ENCODE measurements around the gene TRMT6.

The TRMT6 gene

DNA sequence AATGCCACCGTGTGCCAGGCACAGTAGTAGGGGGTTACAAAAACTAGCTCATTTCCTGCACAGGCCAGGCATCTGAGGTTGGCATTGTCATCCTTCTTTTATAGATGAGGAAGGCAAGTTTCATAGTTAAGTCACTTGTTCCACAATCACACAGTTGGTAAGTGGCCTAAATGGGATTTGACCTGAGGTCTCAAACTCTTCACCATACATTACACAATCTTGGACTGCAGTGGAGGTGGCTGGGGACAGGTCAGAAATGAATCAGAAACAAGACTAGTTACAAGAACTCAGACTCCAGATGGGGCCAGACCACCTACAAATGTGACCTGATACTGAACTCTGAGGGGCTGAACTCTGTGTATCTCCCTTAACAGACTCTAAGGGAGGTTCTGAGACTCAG lies 49.4 kb downstream of the TRMT6 start:
- no peaks in the 10 kb centered on the region for H3K9me3 ChIP-seq (ENCODE audit: control insufficient read depth, low read length)
- H3K4me3 ChIP-seq (ENCODE audit: extremely low read depth, insufficient read depth, low read length, poor library complexity, severe bottlenecking): no peak overlapping the region
- WGBS, 2 experiments (ENCODE audit: insufficient coverage in 2 of 2): 90 to 100% methylated on average over 1 of the region's 1 CpG
- no peaks in the 10 kb centered on the region for H3K4me1 ChIP-seq (ENCODE audit: control insufficient read depth, insufficient read depth, low read length, poor library complexity, severe bottlenecking)
- no peaks in the 10 kb centered on the region for H3K36me3 ChIP-seq (ENCODE audit: control insufficient read depth, insufficient read depth, low read length)
- no peak overlapping the region for H3K27ac ChIP-seq (ENCODE audit: low read depth, low read length, severe bottlenecking)

DNA sequence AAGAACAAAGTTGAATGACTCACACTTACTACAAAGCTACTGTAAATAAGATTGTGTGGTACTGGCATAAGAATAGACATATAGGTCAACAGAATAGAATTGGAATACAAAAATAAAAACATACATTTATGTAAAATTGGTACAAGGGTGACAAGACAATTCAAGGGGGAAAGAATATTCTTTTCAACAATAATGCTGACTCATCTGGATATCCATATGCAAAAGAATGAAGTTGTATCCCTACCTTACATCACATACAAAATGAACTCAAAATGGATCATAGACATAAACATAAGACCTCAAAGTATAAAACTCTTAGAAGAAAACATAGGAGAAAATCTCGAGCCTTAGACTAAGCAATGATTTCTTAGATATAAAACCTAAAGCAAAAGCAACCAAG lies 50.9 kb downstream of the TRMT6 start:
- Histone ChIP-seq H3K4me1 (ENCODE audit: control insufficient read depth, insufficient read depth, low read length, poor library complexity, severe bottlenecking) (no peaks in the 10 kb centered on the region), H3K36me3 (ENCODE audit: control insufficient read depth, insufficient read depth, low read length) (no peaks in the 10 kb centered on the region), H3K27ac (ENCODE audit: low read depth, low read length, severe bottlenecking) (no peak overlapping the region), H3K4me3 (ENCODE audit: extremely low read depth, insufficient read depth, low read length, poor library complexity, severe bottlenecking) (no peak overlapping the region), H3K9me3 (ENCODE audit: control insufficient read depth, low read length) (no peaks in the 10 kb centered on the region)
- no CpG with 5 or more reads among the region's 1 CpG for WGBS, 2 experiments (ENCODE audit: insufficient coverage in 2 of 2)

DNA sequence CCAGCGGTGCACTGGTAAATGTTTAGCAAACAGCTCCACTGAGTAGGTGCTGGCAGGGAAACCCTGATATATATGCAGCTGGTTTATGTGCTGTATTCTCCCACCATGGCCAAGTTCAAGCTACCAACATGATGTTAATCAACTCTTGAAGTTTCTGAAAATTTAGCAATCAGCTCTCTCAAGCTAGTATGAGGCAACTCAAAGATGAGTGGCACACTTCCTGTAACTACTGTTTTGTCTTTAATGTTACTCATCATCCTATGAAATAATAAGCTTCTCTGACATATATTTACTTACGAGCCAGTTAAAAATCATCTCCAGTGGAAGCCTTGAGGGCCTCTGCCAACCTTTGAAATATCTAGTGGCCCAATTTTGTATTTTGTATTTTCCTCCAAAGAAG lies 54.7 kb downstream of the TRMT6 start:
- Histone ChIP-seq H3K27ac (ENCODE audit: low read depth, low read length, severe bottlenecking) (no peak overlapping the region), H3K9me3 (ENCODE audit: control insufficient read depth, low read length) (no peaks in the 10 kb centered on the region), H3K4me1 (ENCODE audit: control insufficient read depth, insufficient read depth, low read length, poor library complexity, severe bottlenecking) (no peaks in the 10 kb centered on the region), H3K4me3 (ENCODE audit: extremely low read depth, insufficient read depth, low read length, poor library complexity, severe bottlenecking) (no peak overlapping the region), H3K36me3 (ENCODE audit: control insufficient read depth, insufficient read depth, low read length) (no peaks in the 10 kb centered on the region)
- 75 to 88% methylated on average over 1 of the region's 2 CpGs for WGBS, 2 experiments (ENCODE audit: insufficient coverage in 2 of 2)

DNA sequence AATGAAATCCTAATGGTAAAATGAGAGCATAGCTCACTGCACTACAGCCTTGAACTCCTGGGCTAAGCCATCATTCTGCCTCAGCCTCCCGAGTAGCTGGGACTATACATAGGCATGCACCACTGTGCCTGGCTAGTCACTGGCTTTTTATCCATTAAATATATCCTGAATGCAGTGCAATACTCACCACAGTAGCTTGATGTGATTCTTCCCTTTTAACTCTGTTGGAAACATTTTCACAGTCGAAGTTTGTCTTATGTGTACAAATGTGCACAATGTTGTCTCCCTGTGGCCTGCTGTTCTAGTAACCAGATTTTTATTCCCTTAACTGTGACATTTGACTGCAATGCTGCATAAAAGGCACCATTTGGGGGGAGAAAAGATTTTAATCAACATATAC lies 56.7 kb downstream of the TRMT6 start:
- WGBS, 2 experiments (ENCODE audit: insufficient coverage in 2 of 2): 100% methylated on average over 2 of the region's 2 CpGs
- no peaks in the 10 kb centered on the region for H3K36me3 ChIP-seq (ENCODE audit: control insufficient read depth, insufficient read depth, low read length)
- no peak overlapping the region for H3K27ac ChIP-seq (ENCODE audit: low read depth, low read length, severe bottlenecking)
- H3K4me3 ChIP-seq (ENCODE audit: extremely low read depth, insufficient read depth, low read length, poor library complexity, severe bottlenecking): no peak overlapping the region
- no peaks in the 10 kb centered on the region for H3K9me3 ChIP-seq (ENCODE audit: control insufficient read depth, low read length)
- H3K4me1 ChIP-seq (ENCODE audit: control insufficient read depth, insufficient read depth, low read length, poor library complexity, severe bottlenecking): no peaks in the 10 kb centered on the region

DNA sequence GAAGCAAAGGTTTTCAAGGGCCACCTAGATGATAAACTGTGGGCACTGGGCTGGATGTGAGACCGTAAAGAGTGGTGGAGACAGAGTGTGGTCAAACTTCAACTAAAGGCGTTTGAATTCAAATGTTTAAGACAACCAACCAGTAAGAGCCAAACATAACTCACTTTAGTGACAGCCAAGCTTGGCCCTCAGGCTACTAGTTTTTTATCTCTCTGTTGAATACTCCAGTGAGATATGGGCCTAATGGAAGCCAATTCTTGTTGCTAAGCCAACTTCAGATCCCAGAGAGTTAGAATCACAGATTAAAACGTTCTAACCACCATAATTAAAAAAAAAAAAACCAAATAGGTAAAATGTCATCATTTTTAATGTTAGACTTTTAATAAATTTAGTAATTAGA lies 57.3 kb downstream of the TRMT6 start:
- 100% methylated on average over 1 of the region's 3 CpGs; no CpG with 5 or more reads in 1 of the 2 experiments for WGBS, 2 experiments (ENCODE audit: insufficient coverage in 2 of 2)
- H3K9me3 ChIP-seq (ENCODE audit: control insufficient read depth, low read length): no peaks in the 10 kb centered on the region
- no peak overlapping the region for H3K4me3 ChIP-seq (ENCODE audit: extremely low read depth, insufficient read depth, low read length, poor library complexity, severe bottlenecking)
- no peaks in the 10 kb centered on the region for H3K36me3 ChIP-seq (ENCODE audit: control insufficient read depth, insufficient read depth, low read length)
- H3K4me1 ChIP-seq (ENCODE audit: control insufficient read depth, insufficient read depth, low read length, poor library complexity, severe bottlenecking): no peaks in the 10 kb centered on the region
- no peak overlapping the region for H3K27ac ChIP-seq (ENCODE audit: low read depth, low read length, severe bottlenecking)

DNA sequence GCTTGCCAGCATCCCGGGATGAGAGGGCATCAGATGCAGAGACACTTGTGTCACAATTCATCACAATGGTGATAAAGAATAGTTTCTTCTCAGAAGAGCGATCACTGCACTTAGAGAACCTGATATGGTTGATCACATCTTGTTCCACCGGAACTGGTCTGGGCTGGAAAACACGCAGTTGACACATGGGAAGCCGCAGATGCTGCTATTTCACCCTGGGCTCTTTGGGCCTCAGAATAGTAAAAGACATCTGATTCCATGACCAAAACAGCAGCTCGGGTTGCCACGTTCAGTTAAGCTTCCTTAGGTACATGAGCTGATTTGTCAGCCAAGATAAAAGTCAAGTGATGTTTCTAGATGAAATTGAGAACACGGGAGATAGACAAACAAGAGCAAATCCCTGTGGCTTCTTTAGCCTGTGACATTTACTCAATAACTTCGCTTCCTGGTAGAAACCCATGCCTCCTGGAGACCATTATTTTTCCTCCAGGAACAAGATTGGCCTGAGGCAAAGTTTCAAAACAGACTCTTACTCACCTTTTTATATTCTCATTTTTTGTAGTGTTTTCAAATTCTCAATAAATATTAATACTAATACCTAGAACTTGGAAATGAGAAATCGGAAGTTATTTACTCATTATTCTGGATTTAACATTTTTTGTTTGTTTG lies 59.4 kb downstream of the TRMT6 start:
- 90 to 93% methylated on average over 9 of the region's 10 CpGs for WGBS, 2 experiments (ENCODE audit: insufficient coverage in 2 of 2)
- H3K9me3 ChIP-seq (ENCODE audit: control insufficient read depth, low read length): no peaks in the 10 kb centered on the region
- no peak overlapping the region for H3K4me3 ChIP-seq (ENCODE audit: extremely low read depth, insufficient read depth, low read length, poor library complexity, severe bottlenecking)

DNA sequence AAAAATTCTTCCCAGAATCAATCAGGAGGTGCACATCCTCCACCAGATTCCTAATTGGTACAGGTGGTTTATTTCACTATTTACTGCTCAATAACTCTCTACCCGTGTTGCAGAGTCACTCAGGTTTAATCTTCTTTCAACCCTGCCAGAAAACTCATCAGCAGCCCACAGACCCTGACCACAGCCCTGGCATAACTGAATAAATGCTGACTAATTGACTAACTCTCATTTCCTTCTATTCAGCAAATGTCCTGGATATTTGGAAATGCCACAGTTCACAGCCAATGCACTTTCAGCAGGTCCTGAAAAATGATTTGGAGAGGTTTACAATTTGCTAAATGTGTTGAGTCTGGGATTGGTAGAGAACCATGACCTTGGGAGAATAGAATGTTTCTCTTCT lies 62.3 kb downstream of the TRMT6 start:
- no peak overlapping the region for H3K4me3 ChIP-seq (ENCODE audit: extremely low read depth, insufficient read depth, low read length, poor library complexity, severe bottlenecking)
- WGBS, 2 experiments (ENCODE audit: insufficient coverage in 2 of 2): 67 to 89% methylated on average over 1 of the region's 1 CpG
- no peaks in the 10 kb centered on the region for H3K4me1 ChIP-seq (ENCODE audit: control insufficient read depth, insufficient read depth, low read length, poor library complexity, severe bottlenecking)
- no peaks in the 10 kb centered on the region for H3K36me3 ChIP-seq (ENCODE audit: control insufficient read depth, insufficient read depth, low read length)
- no peak overlapping the region for H3K27ac ChIP-seq (ENCODE audit: low read depth, low read length, severe bottlenecking)
- H3K9me3 ChIP-seq (ENCODE audit: control insufficient read depth, low read length): no peaks in the 10 kb centered on the region

More for the DNA sequence above, 59.4 kb downstream of the TRMT6 start:
- Histone ChIP-seq H3K27ac (ENCODE audit: low read depth, low read length, severe bottlenecking) (no peak overlapping the region), H3K36me3 (ENCODE audit: control insufficient read depth, insufficient read depth, low read length) (no peaks in the 10 kb centered on the region), H3K4me1 (ENCODE audit: control insufficient read depth, insufficient read depth, low read length, poor library complexity, severe bottlenecking) (no peaks in the 10 kb centered on the region)

DNA sequence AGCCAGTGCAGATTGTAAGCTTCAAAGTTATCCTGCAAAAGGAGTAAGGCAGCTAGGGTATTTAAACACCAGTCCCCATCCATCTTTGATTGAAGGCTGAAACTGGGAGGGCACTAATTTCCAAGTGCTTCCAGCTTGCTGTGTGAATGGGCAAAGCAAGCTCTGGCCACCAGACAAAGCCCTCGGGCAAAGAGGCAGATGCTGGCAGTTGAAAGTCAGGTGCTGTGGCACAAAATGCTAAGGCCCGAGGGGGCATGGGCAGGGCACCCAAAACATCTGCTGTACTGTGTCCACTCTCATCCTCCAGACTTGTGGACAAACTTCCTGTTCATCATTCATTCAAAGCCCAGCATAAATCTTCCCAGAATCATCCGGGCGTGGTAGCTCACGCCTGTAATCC lies 62.9 kb downstream of the TRMT6 start:
- Histone ChIP-seq H3K9me3 (ENCODE audit: control insufficient read depth, low read length) (no peaks in the 10 kb centered on the region), H3K36me3 (ENCODE audit: control insufficient read depth, insufficient read depth, low read length) (no peaks in the 10 kb centered on the region), H3K4me3 (ENCODE audit: extremely low read depth, insufficient read depth, low read length, poor library complexity, severe bottlenecking) (no peak overlapping the region), H3K27ac (ENCODE audit: low read depth, low read length, severe bottlenecking) (no peak overlapping the region), H3K4me1 (ENCODE audit: control insufficient read depth, insufficient read depth, low read length, poor library complexity, severe bottlenecking) (no peaks in the 10 kb centered on the region)
- WGBS, 2 experiments (ENCODE audit: insufficient coverage in 2 of 2): 87 to 93% methylated on average over 4 to 5 of the region's 5 CpGs
